DND-41 (cell line): ENCODE data around the gene GABARAPL1.

ENCODE experiments used
- ATAC-seq: fragments of 200-7000 bp; cut with Tn5 transposase; 3 replicates; pipeline ENCODE4 v1.9.1; 2021; ENCODE audit warnings: low read depth; ENCODE audit not compliant: insufficient read depth
- DNase-seq: peaks from one replicate; pipeline ENCODE4 v3.0.0-alpha.2; 2020
- H2AFZ ChIP-seq: 2 replicates; pipeline ENCODE4 v1.6.0; 2012; ENCODE audit warnings: low read depth, low read length
- H3K27ac ChIP-seq: 2 replicates; pipeline ENCODE4 v1.5.1; 2012; ENCODE audit warnings: low read length, inconsistent platforms
- H3K27me3 ChIP-seq: fragments of 200-600 bp; sonication (generic); 2 replicates; pipeline ENCODE4 v1.6.0; 2012; ENCODE audit warnings: low read length, mild to moderate bottlenecking, inconsistent platforms; ENCODE audit not compliant: insufficient read depth, poor library complexity
- H3K36me3 ChIP-seq: 2 replicates; pipeline ENCODE4 v1.5.1; 2012; ENCODE audit warnings: low read length, inconsistent platforms; ENCODE audit not compliant: insufficient read depth
- H3K4me1 ChIP-seq: 2 replicates; pipeline ENCODE4 v1.5.1; 2012; ENCODE audit warnings: mild to moderate bottlenecking, low read length; ENCODE audit not compliant: insufficient read depth
- H3K4me2 ChIP-seq: 2 replicates; pipeline ENCODE4 v1.6.0; 2012; ENCODE audit warnings: mild to moderate bottlenecking, moderate library complexity, low read length, inconsistent platforms; ENCODE audit not compliant: insufficient read depth
- H3K4me3 ChIP-seq, 2 experiments: fragments of 200-600 bp in 1 of 2; shearing (Covaris generic) in 1 of 2; 2 replicates each; pipeline ENCODE4 v1.5.1; 2012 to 2016; ENCODE audit warnings: inconsistent platforms in 2 of 2, low read length in 2 of 2, mild to moderate bottlenecking in 2 of 2, low read depth in 1 of 2, moderate library complexity in 1 of 2
- H3K79me2 ChIP-seq: 2 replicates; pipeline ENCODE4 v1.6.0; 2012; ENCODE audit warnings: low read length, inconsistent platforms; ENCODE audit not compliant: insufficient read depth
- H3K9ac ChIP-seq: 2 replicates; pipeline ENCODE4 v1.6.0; 2012; ENCODE audit warnings: low read depth, mild to moderate bottlenecking, inconsistent platforms, low read length, moderate library complexity
- H3K9me3 ChIP-seq: 2 replicates; pipeline ENCODE4 v1.5.1; 2012; ENCODE audit warnings: low read length, moderate library complexity, mild to moderate bottlenecking, inconsistent platforms; ENCODE audit not compliant: insufficient read depth, severe bottlenecking
- H4K20me1 ChIP-seq: 2 replicates; pipeline ENCODE4 v1.6.0; 2012; ENCODE audit warnings: low read length; ENCODE audit not compliant: insufficient read depth
- CTCF ChIP-seq: IDR thresholded peaks from 2 replicates; pipeline ENCODE4 v1.5.1; 2012; ENCODE audit warnings: borderline replicate concordance, low read length, moderate library complexity, mild to moderate bottlenecking; ENCODE audit not compliant: poor library complexity, severe bottlenecking; ENCODE audit errors: extremely low read depth
- EZH2 ChIP-seq: IDR thresholded peaks from 3 replicates; pipeline ENCODE4 v1.6.1; 2012; ENCODE audit warnings: borderline replicate concordance, low read depth, mild to moderate bottlenecking, moderate library complexity, low read length, inconsistent platforms; ENCODE audit not compliant: severe bottlenecking

Gene GABARAPL1

GRCh38 chr12:10211101-10211939 is 1.4 kb upstream of the GABARAPL1 start:
- TF ChIP-seq EZH2 (no peak), CTCF (no peak)
- peaks cover 38% of the 10 kb centered on the region for H3K4me1 ChIP-seq
- H3K9me3 ChIP-seq: no peaks in the 10 kb centered on the region
- H3K4me3 ChIP-seq: no peak overlapping the region
- no peaks in the 10 kb centered on the region for H3K36me3 ChIP-seq
- H4K20me1 ChIP-seq: no peaks in the 10 kb centered on the region
- ATAC-seq (no peak), DNase-seq (no peak)
- H2AFZ ChIP-seq: no peak overlapping the region
- no peak overlapping the region for H3K27ac ChIP-seq
- H3K9ac ChIP-seq: no peak overlapping the region
- peaks cover 10% of the 10 kb centered on the region for H3K27me3 ChIP-seq
- no peaks in the 10 kb centered on the region for H3K79me2 ChIP-seq
- H3K4me2 ChIP-seq: peak overlapping the region; percentile 100

GRCh38 chr12:10211940-10212738 is 538 bp upstream of the GABARAPL1 start:
- H3K27me3 ChIP-seq: peaks cover 10% of the 10 kb centered on the region
- H3K4me2 ChIP-seq: peak overlapping the region; percentile 100
- no peaks in the 10 kb centered on the region for H3K9me3 ChIP-seq
- H3K4me1 ChIP-seq: peaks cover 38% of the 10 kb centered on the region
- H3K4me3 ChIP-seq: peak overlapping the region; percentile 95 to 98; a peak in 3 of 4 replicates
- H3K36me3 ChIP-seq: no peaks in the 10 kb centered on the region
- TF ChIP-seq CTCF: no peak
- TF ChIP-seq EZH2: no peak
- peak; percentile 77 for ATAC-seq
- peak overlapping the region; percentile 45; the same call in 1 of the 2 replicates for H3K27ac ChIP-seq
- no peaks in the 10 kb centered on the region for H4K20me1 ChIP-seq
- peak overlapping the region; percentile 64 for H3K9ac ChIP-seq
- H3K79me2 ChIP-seq: no peaks in the 10 kb centered on the region
- peak; percentile 75 for DNase-seq
- H2AFZ ChIP-seq: peak overlapping the region; percentile 97

GRCh38 chr12:10213168-10214135 is 775 bp downstream of the GABARAPL1 start:
- H3K27me3 ChIP-seq: peaks cover 10% of the 10 kb centered on the region
- peaks cover 38% of the 10 kb centered on the region for H3K4me1 ChIP-seq
- peak overlapping the region; percentile 59; the same call in 1 of the 2 replicates for H3K27ac ChIP-seq
- peak overlapping the region; percentile 100 for H3K4me2 ChIP-seq
- H2AFZ ChIP-seq: peak overlapping the region; percentile 97
- no peaks in the 10 kb centered on the region for H3K36me3 ChIP-seq
- H3K9ac ChIP-seq: peak overlapping the region; percentile 64
- H3K9me3 ChIP-seq: no peaks in the 10 kb centered on the region
- ATAC-seq (peak; percentile 74), DNase-seq (peak; percentile 69)
- peak overlapping the region; percentile 95 to 98 for H3K4me3 ChIP-seq
- TF ChIP-seq CTCF (no peak), EZH2 (peak; percentile 41)
- H4K20me1 ChIP-seq: no peaks in the 10 kb centered on the region
- no peaks in the 10 kb centered on the region for H3K79me2 ChIP-seq
